Activated gamma-delta T cell treated with Interleukin-2 at 50 U/mL for 16 hours (primary cell): Measurements from ENCODE around the gene NUP62.
"Not testable (repeated sequence)": the region's sequence is repeated elsewhere in the genome, so short reads cannot be mapped to it uniquely, and the experiment has no call there.

Source experiments
- DNase-seq: peaks from one replicate; pipeline ENCODE4 v3.0.0-alpha.2; 2020

NUP62 gene

DNA sequence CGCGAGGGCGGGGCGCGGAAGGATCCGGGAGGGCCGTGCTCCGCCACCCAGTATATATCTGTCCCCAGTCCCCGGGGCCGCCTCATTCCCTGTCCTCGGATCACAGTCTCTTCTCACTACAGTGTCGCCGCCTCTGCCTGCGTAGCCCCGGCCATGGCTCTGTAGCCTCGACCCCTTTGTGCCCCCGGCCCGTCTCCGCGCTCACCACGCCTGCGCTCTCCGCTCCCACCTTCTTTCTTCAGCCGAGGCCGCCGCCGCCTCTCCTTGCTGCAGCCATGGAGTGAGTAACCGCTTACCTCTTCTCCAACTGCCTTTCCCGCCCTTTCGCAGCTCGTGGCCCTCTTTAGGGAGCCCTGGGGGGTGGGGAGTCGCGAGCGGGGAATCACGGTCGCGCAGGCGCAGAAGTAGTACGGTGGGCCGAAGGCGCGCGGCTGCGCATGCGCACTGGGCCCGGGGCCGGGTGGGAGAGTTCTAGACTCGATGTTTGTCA lies at the start of gene NUP62, which contains the start of gene ATF5:
Gene NUP62, minus strand, starts transcription at position 384 of the 490 bp plus-strand sequence. CDS start 19,697 bp downstream, outside the sequence.
Gene ATF5, plus strand, starts transcription at position 85 of the 490 bp plus-strand sequence. CDS start 1,646 bp downstream, outside the sequence.
- DNase-seq, result peak; percentile 91

DNA sequence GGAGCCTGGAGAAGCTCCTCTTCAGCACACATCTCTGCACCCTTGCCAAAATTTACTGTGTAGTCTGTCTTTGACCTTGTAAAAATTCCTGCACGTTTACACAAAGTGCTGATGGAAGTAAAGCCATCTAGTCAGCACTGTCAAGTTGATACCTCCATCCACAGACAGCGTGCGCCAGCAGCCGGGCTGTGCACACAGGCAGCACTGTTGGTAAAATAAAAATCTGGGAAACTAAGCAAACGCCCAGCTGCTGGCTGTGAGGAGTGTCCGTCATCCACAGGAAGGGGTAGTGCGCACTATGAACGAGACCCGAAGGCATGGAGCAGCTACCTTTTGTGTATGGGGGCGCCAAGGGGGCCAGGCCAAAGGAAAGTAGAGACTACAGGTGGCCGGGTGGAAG lies 49.0 kb upstream of the NUP62 start:
- no peak for DNase-seq

- no peak for DNase-seq
Observed at GRCh38 chr19:49977881-49978280, 48.6 kb upstream of the NUP62 start.

DNA sequence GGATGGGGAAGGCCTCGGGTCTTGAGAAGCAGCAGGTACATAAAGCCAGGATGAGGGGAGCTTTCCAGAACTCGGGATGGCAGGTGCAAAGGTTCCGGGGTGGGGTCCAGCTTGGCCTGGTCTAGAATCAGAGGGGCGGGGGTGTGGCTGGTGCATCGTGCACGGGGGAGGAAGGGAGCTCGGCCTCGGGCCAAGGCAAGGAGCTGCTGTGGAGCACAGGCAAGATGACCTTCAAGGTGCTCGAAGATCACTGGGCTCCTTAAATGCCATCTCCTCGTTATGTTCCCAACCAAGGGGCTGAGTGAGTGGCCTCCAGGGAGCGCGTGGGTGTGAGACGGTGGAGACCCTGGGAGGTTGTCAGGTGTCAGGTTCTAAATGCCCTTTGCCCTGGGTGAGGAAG lies 47.8 kb upstream of the NUP62 start:
- DNase-seq, result no peak

GRCh38 chr19:49976496-49976895 lies 47.2 kb upstream of the NUP62 start:
- DNase-seq, result no peak

GRCh38 chr19:49975051-49975450 lies 45.7 kb upstream of the NUP62 start:
- no peak for DNase-seq

DNA sequence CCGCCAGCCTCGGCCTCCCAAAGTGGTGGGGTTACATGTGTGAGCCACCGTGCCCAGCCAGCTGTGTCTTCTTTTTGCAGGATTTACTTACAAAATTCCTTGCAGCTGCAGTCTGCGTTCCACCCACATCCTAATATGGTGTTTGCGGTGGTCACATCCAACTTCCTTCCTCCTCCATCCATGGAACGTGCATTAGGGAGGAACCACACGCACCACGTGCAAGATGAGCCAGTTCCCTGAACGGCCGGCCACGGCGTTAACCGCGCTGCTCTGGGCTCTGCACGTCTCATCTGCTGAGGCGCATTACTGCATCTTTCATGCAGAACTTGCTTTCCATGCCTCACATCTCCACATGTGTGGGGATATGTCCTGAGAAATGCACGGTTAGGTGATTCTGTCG lies 44.7 kb upstream of the NUP62 start:
- no peak for DNase-seq

DNA sequence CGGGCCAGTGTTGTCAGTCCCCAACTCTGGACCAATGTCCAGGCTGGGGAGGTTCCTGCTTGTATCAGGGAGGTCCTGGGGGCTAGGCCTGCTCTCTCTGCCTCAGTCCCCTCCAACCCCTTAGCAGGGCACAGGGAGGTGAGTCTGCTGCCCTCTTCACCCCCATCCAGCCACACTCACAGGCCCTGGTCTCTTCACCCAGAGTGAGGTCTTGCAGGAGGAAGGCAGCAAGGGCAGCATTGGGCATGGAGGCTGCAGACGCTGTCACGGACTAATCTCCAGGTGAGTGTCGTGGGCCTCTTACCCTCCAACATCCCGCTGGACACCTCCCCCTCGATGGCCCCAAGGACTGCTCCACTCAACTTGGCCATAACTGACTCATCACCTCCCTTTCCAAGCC lies 43.5 kb upstream of the NUP62 start:
- no peak for DNase-seq

GRCh38 chr19:49971991-49972411 lies 42.7 kb upstream of the NUP62 start:
- no peak for DNase-seq

DNA sequence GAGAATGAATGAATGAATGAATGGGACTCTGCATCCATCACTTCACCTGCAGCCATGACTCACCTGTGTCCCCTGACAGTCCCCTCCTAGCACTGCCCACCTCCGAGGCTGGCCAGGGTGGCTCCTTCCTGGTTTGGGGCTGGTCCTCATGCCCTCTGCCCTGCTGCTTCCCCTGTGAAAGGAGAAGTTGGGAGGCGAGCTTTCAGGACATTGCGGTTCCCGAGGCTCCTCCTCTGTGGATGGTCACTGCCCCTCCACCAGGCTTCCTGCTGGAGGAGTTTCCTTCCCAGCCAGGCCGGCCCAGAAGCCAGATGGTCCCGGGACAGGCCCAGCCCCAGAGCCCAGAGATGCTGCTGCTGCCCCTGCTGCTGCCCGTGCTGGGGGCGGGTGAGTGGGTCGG lies 40.1 kb upstream of the NUP62 start:
- not testable (repeated sequence) for DNase-seq

- no peak for DNase-seq
Observed at GRCh38 chr19:49968279-49968922, 39.1 kb upstream of the NUP62 start.

DNA sequence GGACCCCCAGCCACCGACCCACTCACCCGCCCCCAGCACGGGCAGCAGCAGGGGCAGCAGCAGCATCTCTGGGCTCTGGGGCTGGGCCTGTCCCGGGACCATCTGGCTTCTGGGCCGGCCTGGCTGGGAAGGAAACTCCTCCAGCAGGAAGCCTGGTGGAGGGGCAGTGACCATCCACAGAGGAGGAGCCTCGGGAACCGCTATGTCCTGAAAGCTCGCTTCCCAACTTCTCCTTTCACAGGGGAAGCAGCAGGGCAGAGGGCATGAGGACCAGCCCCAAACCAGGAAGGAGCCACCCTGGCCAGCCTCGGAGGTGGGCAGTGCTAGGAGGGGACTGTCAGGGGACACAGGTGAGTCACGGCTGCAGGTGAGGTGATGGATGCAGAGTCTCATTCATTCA lies 31.7 kb upstream of the NUP62 start, which contains the start of gene SIGLEC11:
Gene SIGLEC11, minus strand, starts transcription at position 193 of the 400 bp plus-strand sequence. Its CDS starts 91 bp downstream, at position 102.
- not testable (repeated sequence) for DNase-seq

GRCh38 chr19:49959892-49960291 lies 30.6 kb upstream of the NUP62 start:
- not testable (repeated sequence) for DNase-seq

GRCh38 chr19:49958596-49958995 lies 29.3 kb upstream of the NUP62 start:
- not testable (repeated sequence) for DNase-seq

DNA sequence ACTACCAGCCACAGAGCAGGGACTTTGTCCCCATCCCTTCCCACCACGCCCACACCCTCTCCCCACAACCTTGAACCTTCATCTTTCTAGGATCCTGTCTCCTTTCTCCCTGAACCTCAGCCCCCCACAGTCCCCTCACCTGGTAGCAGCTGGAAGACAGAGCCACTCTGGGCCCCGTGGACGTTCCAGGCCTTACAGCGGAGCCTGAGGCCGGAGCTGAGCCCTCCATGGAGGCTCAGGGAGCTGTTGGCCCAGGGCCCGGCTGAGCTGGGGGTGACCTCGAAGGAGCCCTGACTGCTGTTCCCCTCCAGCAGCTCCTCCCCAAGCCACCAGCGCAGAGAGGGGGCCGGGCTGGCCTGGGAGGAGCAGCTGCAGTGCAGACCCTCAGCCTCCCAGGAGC lies 28.8 kb upstream of the NUP62 start:
- not testable (repeated sequence) for DNase-seq

GRCh38 chr19:49957262-49957915 lies 28.1 kb upstream of the NUP62 start:
- DNase-seq, result no peak

- DNase-seq, result no peak
Observed at GRCh38 chr19:49956115-49956495, 26.8 kb upstream of the NUP62 start.

DNA sequence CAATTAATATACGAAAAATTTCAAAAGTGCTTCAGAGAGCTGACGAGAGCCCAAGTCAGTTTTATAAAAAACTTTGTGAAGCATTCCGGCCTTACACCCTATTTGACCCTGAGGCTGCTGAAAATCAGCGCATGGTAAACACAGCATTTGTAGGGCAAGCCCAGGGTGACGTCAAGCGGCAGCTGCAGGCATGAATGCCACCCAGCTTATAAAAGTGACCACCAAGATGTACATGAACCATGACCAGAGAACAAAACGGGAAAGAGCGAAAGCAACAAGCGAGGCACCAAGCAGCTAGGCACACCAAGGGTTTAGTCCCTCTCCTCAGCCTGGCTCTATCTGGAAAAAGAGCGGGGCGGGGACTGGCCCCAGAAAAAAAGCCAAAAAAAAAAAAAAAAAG lies 25.6 kb upstream of the NUP62 start:
- no peak for DNase-seq

GRCh38 chr19:49954092-49954829 lies 25.0 kb upstream of the NUP62 start:
- no peak for DNase-seq

DNA sequence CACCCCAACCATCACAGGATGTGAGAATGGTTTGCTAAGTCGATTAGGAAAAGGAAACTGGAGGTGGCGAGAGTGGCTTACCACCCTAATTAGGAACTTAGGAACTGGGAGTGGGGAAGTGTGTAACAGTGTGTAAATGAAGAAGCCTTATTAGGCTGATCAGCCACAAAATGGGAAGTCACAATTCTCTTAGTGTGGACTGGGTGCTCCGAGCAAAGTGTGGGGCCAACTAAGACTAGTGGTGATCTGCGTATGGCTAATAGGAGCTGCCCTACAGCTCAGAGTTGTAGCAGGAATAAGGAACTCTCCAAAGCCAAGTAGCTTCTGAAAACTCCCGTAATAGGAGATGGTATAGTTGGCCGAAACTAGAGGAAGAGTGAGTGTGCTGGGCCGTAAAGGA lies 24.1 kb upstream of the NUP62 start:
- DNase-seq, result no peak

DNA sequence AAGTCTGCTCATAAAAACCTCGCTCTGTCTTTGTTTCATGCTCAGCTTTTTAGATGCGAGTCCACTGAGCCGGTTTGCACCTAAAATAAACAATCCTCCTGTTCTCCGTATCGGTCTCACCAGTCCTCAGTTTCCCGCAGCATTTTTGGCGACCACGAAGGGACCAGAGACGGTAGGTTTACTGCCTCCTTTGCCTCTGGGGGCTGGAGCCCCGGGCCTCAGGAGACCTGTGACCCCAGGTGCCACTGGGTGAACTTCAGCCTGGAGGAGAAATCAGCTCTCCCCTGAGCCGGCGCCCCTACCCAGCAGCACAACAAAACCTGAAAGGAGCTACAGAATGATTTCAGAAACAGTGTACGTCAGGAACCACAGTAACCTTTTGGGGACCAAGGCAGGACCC lies 23.6 kb upstream of the NUP62 start:
- DNase-seq, result no peak

DNA sequence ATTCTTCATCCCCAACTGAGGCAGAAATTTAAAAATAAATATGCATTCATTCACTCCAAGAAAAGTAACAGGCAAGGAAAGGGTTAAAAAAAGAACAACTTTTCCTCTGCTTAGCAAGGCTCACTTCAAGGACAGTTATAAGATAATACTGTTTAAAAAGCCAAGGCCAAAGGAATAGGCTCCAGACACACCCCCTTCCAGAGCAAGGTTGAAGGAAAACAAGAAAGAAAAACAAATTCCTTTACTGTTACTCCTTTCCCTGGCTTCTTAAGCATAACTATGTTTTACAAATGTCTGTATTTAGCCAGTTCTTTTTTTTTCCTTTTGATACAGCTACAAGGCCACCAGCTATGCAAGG lies 23.2 kb upstream of the NUP62 start:
- no peak for DNase-seq

DNA sequence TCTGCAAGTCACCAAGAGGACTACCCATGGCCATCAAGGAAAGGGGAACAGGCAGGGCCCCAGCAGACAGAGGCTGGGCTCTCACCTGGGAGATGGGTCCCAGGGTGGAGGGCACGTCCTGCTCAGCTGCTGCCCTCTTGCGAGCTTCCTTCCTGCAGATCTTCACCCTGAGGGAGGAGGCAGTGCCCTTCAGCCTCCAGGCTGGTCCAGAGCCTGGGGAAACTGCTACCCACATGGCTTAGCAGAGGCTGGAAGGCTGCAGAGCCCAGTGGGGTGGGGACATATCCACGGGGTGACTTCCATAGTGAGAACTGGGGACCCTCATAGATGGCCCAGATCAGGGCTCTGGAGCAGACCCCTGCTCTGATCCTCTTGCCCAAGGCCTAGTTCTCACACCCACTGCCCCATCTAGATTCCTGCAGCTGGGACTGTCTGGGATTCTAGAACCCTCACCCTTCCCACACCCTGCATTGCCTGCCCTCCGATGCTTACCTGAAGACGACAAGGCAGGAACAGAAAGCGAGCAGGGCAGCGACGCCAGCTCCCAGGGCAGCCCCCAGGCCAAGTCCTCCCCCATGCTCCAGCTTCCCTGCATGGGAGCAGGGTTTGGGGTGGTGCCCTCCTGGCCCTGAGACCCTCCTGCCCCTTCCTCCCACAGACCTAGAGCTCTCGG lies 22.6 kb upstream of the NUP62 start:
- DNase-seq, result no peak
